ENCODE measurements around the gene RHOBTB1. TPM values are rescaled to one million over a fixed set of nuclear protein-coding genes. Genes with fewer than 3 reads are reported as not detected.
"Not testable (repeated sequence)": the region's sequence is repeated elsewhere in the genome, so short reads cannot be mapped to it uniquely, and the experiment has no call there.

RHOBTB1 gene
- total RNA-seq, 1 donor from 2014 or later: 23.2 TPM

- not testable (repeated sequence) for DNase-seq (ENCODE audit: low read depth)
These were observed 37.2 kb downstream of the RHOBTB1 start for GRCh38 chr10:60906825-60907224.

GRCh38 chr10:60906411-60906810 lies 37.6 kb downstream of the RHOBTB1 start:
- DNase-seq (ENCODE audit: low read depth): peak; percentile 62

DNA sequence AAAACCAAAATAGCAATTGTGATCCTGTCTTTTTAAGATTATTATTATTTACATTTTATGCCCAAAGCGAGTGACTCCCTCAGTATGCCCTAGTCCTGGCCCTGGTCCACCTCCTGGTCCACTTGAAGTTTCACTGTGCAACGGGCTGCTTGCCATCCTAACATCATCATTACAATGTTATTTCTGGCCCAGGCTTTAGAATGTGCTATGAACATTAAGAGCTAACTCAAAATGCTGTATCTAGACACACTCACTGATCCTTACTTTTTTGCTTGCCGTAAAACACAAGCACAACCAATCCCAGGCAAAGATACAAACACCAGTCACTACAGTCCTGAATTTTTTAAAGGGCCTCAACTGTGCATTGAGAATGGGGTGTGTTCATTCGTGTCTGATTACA lies 38.4 kb downstream of the RHOBTB1 start:
- DNase-seq (ENCODE audit: low read depth): no peak

DNA sequence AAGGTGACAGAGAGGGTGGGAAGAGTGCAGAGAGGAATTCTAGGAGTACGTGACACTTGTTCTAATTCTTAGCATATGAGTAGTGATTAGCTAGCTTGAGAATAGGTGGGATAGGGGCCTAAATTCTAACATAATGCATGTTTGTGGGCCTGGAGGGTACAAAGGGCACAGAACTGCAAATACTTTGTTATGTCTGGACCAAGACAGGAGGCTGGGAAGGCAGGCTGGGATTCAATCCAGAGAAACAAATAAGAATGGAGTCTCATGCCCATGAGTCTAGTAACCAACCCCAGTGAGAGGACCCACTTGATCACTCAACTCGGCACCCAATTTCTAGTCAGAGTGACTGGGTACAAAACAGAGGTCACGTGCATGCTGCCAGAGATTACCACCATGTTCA lies 40.9 kb downstream of the RHOBTB1 start:
- no peak for DNase-seq (ENCODE audit: low read depth)

GRCh38 chr10:60901561-60902235 lies 42.3 kb downstream of the RHOBTB1 start:
- no peak for DNase-seq (ENCODE audit: low read depth)

DNA sequence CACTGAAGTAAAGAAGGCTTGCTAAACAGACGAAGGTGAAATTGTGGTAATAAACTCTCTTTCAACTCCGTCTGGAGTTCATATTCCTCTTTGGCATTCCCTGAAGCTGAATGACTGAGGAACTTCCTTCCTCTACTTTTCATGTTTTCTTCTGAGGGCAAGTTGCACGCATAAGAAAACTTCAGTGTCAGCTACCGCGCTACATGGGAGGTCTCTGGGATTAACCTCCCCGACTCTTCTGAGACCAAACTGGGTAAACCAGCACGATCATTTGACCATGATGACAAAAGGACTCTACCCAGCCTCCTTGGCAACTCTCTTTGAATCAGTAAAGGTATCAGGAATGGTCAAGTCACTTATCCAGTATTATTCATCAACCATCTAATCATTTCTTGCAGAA lies 44.7 kb downstream of the RHOBTB1 start:
- DNase-seq (ENCODE audit: low read depth): no peak

DNA sequence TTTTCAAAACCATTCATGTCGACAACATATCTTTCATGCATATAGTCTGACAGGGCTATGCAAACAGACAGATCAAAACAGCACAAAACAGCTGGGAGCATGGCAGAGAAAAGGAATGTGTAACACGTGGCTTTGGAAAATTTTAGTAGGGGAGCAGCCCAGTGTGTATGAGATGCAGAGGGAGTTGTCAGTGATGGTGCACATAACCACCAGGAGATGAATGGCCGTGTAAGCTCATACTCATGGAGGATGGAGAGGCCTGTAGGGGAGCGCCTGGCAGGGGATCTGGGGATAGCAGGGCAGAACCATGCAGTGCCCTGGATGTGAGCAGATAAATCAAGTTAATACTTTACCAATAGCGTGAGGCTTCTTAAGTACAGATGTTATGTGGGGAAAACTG lies 45.7 kb downstream of the RHOBTB1 start:
- no peak for DNase-seq (ENCODE audit: low read depth)

- no peak for DNase-seq (ENCODE audit: low read depth)
These were observed 47.2 kb downstream of the RHOBTB1 start for GRCh38 chr10:60896810-60897209.

- no peak for DNase-seq (ENCODE audit: low read depth)
These were observed 48.0 kb downstream of the RHOBTB1 start for GRCh38 chr10:60896033-60896432.

- peak; percentile 36 for DNase-seq (ENCODE audit: low read depth)
These were observed 49.2 kb downstream of the RHOBTB1 start for GRCh38 chr10:60894786-60895185.

DNA sequence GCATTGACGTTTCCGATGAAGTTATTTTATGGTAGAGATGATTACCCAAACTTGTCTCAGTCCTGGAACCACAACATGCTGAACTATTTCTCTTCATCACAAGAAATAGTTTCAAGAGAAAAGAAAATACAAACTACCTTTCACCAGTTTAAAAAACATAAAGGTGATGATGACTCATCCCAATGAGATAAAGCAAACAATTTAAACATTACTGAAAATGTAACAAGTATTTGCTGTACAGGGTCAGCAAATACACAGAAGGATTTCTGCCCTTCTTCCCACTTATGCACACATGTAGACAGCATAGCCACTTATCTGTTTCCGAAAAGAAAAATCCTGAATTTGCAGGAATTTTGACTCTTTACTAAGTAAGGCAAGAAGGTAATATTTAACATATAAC lies 50.8 kb downstream of the RHOBTB1 start:
- no peak for DNase-seq (ENCODE audit: low read depth)

DNA sequence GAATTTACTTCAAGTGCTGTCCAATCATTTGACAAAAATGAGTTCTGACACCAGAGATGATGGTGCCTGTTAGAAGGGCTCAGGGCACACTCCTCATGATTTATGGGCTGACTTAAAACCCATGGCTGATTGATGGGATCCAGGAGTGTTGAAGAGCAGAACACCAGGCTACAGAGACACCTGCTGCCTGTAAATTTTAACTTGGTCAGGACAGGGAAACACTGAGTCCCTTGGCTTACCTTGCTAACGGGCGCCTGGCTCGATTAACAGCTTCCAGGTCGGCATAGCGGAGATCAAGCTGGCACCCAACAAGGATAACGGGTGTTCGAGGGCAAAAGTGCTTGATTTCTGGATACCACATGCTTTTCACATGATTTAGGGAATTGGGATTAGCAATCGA lies 51.4 kb downstream of the RHOBTB1 start:
- DNase-seq (ENCODE audit: low read depth): no peak

- DNase-seq (ENCODE audit: low read depth): no peak
These were observed 53.2 kb downstream of the RHOBTB1 start for GRCh38 chr10:60890811-60891210.

- DNase-seq (ENCODE audit: low read depth): no peak
These were observed 60.8 kb downstream of the RHOBTB1 start for GRCh38 chr10:60883187-60883586.

GRCh38 chr10:60878224-60878623 lies 65.8 kb downstream of the RHOBTB1 start:
- no peak for DNase-seq (ENCODE audit: low read depth)

GRCh38 chr10:60877777-60878120 lies 66.2 kb downstream of the RHOBTB1 start:
- DNase-seq (ENCODE audit: low read depth): no peak

DNA sequence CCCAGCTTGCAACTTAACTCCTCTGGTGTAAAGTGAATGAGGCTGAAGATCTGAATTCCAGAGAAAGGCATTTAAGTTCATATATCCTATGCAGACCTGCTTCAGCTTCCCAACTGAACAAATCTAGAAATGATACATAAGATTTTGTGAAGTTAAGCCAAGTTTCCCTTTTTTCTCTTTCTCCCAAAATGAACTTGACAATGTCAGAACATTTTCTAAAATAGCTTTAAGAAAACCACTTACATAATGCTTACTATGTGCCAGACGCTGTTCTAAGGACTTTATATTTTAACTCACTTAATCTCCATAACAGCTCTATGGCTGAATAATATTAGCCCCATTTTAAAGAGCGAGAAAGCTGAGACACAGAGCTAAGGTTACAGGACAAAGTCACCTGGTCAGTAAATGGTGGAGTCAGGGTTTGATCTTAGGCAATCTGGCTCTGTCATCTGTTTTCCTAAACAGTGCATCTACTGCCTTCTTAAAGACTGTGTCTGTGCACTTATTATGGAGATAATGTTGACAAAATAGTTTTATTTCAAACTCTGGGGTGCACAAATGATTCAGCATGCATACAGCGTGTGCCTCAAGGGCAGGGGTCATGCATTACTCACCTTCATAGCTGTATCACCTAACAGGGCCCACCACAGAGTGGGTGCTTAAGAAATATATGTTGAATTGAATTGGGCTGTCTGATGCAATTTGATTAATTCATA lies 66.8 kb downstream of the RHOBTB1 start:
- DNase-seq (ENCODE audit: low read depth): no peak

- DNase-seq (ENCODE audit: low read depth): no peak
These were observed 70.2 kb downstream of the RHOBTB1 start for GRCh38 chr10:60873758-60874157.

DNA sequence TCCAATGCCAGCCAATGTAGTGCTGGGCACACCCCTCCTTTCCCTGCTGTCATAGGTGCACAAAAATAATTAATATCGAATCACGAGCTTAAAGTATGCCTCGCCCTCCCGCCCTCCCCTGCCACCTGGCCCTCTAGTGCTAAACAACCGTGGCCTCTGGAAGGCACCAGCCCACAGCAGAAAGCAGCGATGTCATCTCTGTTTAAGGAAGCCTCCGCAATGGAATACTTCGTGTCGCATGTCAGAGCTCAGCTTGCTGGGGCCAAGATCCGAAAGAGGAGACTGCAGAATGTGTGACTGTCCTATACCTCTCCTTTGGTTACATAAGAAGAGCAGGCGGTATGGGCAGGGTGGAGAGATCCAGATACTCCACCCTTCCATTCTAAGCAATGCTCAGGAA lies 71.5 kb downstream of the RHOBTB1 start:
- no peak for DNase-seq (ENCODE audit: low read depth)

DNA sequence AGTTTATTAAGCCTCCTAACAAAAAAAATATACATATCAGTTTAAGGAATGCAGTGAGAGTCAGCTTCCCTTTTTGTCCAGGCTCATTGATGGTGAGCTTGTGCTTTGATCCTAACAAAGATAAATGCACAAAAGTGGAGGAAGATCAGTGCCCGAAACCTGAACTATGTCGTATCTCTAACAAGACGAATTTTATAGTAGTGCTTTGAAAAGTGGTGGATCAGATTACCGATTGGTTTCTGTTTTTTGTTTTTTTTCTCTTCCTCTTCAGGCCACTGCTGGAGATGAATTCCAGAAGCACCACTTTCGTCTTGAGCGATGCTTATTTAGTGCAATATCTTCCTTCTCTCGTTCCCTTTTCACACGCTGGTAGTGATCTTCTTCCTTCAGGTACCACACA lies 72.8 kb downstream of the RHOBTB1 start:
- DNase-seq (ENCODE audit: low read depth): no peak

DNA sequence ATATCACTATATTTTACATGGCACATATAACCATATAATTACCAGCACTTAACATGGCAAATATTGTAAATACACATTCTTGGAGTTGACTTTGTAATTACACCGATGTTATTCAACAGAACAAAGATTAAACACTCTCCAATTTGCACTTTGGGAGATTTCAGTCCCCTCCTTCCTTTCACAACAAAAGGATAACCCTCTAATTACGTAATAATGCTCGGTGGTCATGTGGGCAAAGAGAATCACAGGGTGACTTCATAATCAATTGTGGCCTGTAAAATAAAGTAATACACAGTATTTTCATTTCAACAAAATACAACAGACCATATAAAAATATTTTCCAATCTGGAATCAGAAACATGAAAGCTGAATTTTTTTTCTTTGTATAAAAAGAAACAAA lies 73.2 kb downstream of the RHOBTB1 start:
- no peak for DNase-seq (ENCODE audit: low read depth)

- DNase-seq (ENCODE audit: low read depth): no peak
These were observed 73.6 kb downstream of the RHOBTB1 start for GRCh38 chr10:60870416-60870728.

- no peak for DNase-seq (ENCODE audit: low read depth)
These were observed 74.2 kb downstream of the RHOBTB1 start for GRCh38 chr10:60869652-60870415.

All from renal cortical epithelial cell (primary cell).